ENCODE results near the gene TFCP2L1.

TFCP2L1 gene

DNA sequence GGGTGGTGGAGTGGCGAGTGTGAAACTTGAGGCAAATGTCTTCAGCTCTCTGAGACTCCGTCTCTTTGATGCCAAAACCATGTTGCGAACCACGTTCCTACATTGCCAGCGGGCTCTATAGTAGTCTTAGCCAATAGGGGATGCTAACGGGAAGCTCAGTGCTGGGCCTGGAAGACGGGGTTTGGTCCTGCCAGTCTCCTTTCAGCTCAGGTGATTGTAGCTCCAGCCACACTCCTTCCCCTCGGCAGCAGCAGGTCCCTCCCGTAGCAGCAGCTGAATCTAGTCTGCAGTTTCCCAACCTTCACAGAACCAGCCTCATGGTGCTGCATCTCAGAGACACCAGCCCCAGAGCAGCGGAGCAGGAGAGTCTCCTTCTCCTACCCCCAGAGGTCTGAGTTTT, 109.7 kb downstream of the TFCP2L1 start:
- TF ChIP-seq CTCF (IDR thresholded peaks at IDR 0.05; ENCODE audit: extremely low read depth, insufficient read depth, missing control alignments), result no peak
- DNase-seq (ENCODE audit: low spot score), result no peak
- in situ Hi-C loops (cut with MboI; ENCODE audit: low pct_unique_long_range_greater_than_20kb, low sequenced_read_pairs, unreplicated experiment), result no loop called here

- in situ Hi-C loops (cut with MboI; ENCODE audit: low pct_unique_long_range_greater_than_20kb, low sequenced_read_pairs, unreplicated experiment), result no loop called here
- no peak for DNase-seq (ENCODE audit: low spot score)
- TF ChIP-seq CTCF (IDR thresholded peaks at IDR 0.05; ENCODE audit: extremely low read depth, insufficient read depth, missing control alignments), result no peak
Measured at GRCh38 chr2:121173806-121174205, 111.2 kb downstream of the TFCP2L1 start.

GRCh38 chr2:121173112-121173511, 111.9 kb downstream of the TFCP2L1 start:
- in situ Hi-C loops (cut with MboI; ENCODE audit: low pct_unique_long_range_greater_than_20kb, low sequenced_read_pairs, unreplicated experiment), result no loop called here
- DNase-seq (ENCODE audit: low spot score), result no peak
- TF ChIP-seq CTCF (IDR thresholded peaks at IDR 0.05; ENCODE audit: extremely low read depth, insufficient read depth, missing control alignments), result no peak

DNA sequence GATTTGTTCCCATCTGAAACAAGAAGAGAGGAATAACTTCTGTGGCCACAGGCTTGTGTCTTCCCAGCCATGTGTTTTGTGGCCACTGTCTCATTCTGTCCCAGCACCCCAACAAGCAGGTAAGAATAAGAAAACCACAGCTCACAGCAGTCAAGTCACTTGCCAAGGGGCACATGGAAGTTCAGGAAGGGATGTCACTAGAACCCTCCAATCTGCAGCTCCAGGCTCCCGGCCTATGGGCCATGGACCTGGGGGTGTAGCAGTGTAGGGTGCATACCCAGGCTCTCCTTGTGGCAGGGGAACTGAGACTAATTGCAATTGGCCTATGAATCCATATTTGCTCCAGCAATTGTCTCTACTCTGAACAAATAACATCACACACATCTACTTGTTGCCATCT, 112.5 kb downstream of the TFCP2L1 start:
- no peak for DNase-seq (ENCODE audit: low spot score)
- in situ Hi-C loops (cut with MboI; ENCODE audit: low pct_unique_long_range_greater_than_20kb, low sequenced_read_pairs, unreplicated experiment), result no loop called here
- no peak for TF ChIP-seq CTCF (IDR thresholded peaks at IDR 0.05; ENCODE audit: extremely low read depth, insufficient read depth, missing control alignments)

DNA sequence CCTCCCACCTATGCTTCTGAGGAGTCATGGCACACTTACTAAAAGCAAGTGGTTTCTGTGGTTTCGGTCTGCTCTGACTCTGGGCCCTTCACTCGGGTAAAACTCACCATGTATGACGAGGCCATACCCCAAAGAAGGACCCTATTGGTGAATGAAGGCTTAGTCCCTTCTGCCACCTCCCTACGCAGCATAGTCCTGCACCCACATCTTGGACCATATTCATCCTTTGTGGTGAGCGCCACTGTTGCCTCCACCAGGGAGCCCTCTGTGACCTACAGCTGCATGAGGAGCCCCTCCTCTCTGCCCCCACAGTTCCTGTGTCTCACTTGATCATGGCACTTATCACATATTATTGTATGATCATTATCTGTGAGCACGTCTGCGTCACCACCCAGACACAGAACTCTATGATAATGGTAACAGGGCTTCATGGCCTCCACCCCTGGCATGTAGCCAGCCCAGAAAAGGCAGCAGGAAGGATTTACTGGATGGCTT, 113.3 kb downstream of the TFCP2L1 start:
- no peak for TF ChIP-seq CTCF (IDR thresholded peaks at IDR 0.05; ENCODE audit: extremely low read depth, insufficient read depth, missing control alignments)
- in situ Hi-C loops (cut with MboI; ENCODE audit: low pct_unique_long_range_greater_than_20kb, low sequenced_read_pairs, unreplicated experiment), result no loop called here
- no peak for DNase-seq (ENCODE audit: low spot score)

DNA sequence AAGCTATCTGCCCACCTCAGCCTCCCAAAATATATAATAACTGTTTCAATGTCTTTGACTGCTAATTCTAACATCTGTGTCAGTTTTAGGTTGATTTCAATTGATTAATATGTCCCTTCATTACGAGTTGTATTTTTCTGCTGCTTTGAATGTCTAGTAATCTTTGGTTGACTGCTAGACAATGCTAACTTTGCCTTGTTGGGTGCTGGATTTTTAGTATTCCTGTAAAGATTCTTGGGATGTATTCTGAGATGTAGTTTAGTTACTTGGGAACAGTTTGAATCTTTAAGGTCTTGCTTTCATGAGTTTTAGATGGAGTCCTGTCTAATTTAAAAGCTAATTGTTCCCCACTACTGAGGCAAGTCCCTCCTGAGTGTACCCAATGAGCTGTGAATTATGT, 114.4 kb downstream of the TFCP2L1 start:
- TF ChIP-seq CTCF (IDR thresholded peaks at IDR 0.05; ENCODE audit: extremely low read depth, insufficient read depth, missing control alignments), result no peak
- DNase-seq (ENCODE audit: low spot score), result no peak
- in situ Hi-C loops (cut with MboI; ENCODE audit: low pct_unique_long_range_greater_than_20kb, low sequenced_read_pairs, unreplicated experiment), result no loop called here

GRCh38 chr2:121167411-121167810, 117.6 kb downstream of the TFCP2L1 start:
- in situ Hi-C loops (cut with MboI; ENCODE audit: low pct_unique_long_range_greater_than_20kb, low sequenced_read_pairs, unreplicated experiment), result no loop called here
- no peak for TF ChIP-seq CTCF (IDR thresholded peaks at IDR 0.05; ENCODE audit: extremely low read depth, insufficient read depth, missing control alignments)
- DNase-seq (ENCODE audit: low spot score), result no peak
